Vagina (tissue), 2 donors: ENCODE data around the gene ALX3. TPM values are rescaled to one million over a fixed set of nuclear protein-coding genes. Genes with fewer than 3 reads are reported as not detected.

Source experiments
- DNase-seq, 2 donors: peaks; one replicate each; pipeline ENCODE4 v3.0.0-alpha.2; 2017; ENCODE audit errors: extremely low spot score in 2 of 2
- H3K27ac ChIP-seq: fragments of 200-600 bp; sonication (generic); one replicate; pipeline ENCODE4 v1.5.1; 2019
- H3K27me3 ChIP-seq: fragments of 200-600 bp; sonication (generic); one replicate; pipeline ENCODE4 v1.5.1; 2019
- H3K36me3 ChIP-seq, 2 donors: fragments of 200-600 bp; sonication (generic); one replicate each; pipeline ENCODE4 v1.5.1; 2017 to 2019
- H3K4me1 ChIP-seq: fragments of 200-600 bp; sonication (generic); one replicate; pipeline ENCODE4 v1.5.1; 2019
- H3K4me3 ChIP-seq, 2 donors: fragments of 200-600 bp; sonication (generic); 1 replicate in 1 of 2; 2 replicates in 1 of 2; pipeline ENCODE4 v1.5.1; 2016 to 2019
- H3K9me3 ChIP-seq: fragments of 200-600 bp; sonication (generic); one replicate; pipeline ENCODE4 v1.5.1; 2019
- CTCF ChIP-seq, 3 experiments: fragments of 450-650 bp in 2 of 3; fragments of 200-600 bp in 1 of 3; sonication (generic) in 1 of 3; IDR thresholded peaks; one replicate each; pipeline ENCODE4 v1.5.1; 2017 to 2019; ENCODE audit warnings: antibody characterized with exemption in 3 of 3, mild to moderate bottlenecking in 2 of 3, moderate library complexity in 2 of 3
- POLR2A ChIP-seq, 2 donors: fragments of 450-650 bp; IDR thresholded peaks; one replicate each; pipeline ENCODE4 v1.6.1; 2017; ENCODE audit warnings: antibody characterized with exemption in 2 of 2, mild to moderate bottlenecking in 2 of 2, moderate library complexity in 2 of 2
- POLR2AphosphoS5 ChIP-seq, 2 donors: sonication (generic); formaldehyde crosslinking; IDR thresholded peaks; one replicate each; pipeline ENCODE4 v1.9.0; 2017; ENCODE audit warnings: antibody characterized with exemption in 2 of 2, mild to moderate bottlenecking in 2 of 2, low read depth in 1 of 2; ENCODE audit not compliant: insufficient read depth in 1 of 2
- intact Hi-C: fragments of 100-400 bp; cut with DNase I; formaldehyde crosslinking; loops from one replicate; pipeline ENCODE4 v1.15.1; 2023
- total RNA-seq: library from RNA; depleted of rRNA; stranded (reverse); fragments of >200 nt; gene quantifications from one replicate; pipeline ENCODE4 v1.2.3, GENCODE V29; 2016

ALX3 gene
- total RNA-seq, 1 donor from 2014 or later = not detected

GRCh38 chr1:110057963-110058518 lies 12.4 kb downstream of the ALX3 start:
- H3K27me3 ChIP-seq = no peaks in the 10 kb centered on the region
- DNase-seq = no peak
- H3K9me3 ChIP-seq = no peaks in the 10 kb centered on the region
- peaks cover 8 to 71% of the 10 kb centered on the region in 2 donors for H3K36me3 ChIP-seq
- TF ChIP-seq CTCF (IDR thresholded peaks at IDR 0.05) = no peak
- no peak for TF ChIP-seq POLR2AphosphoS5 (IDR thresholded peaks at IDR 0.05; ENCODE audit: insufficient read depth in 1 of 2, low read depth in 1 of 2)
- TF ChIP-seq POLR2A (IDR thresholded peaks at IDR 0.05) = no peak
- H3K27ac ChIP-seq = no peak overlapping the region
- H3K4me1 ChIP-seq = peaks cover 6% of the 10 kb centered on the region
- intact Hi-C loops = no loop called here
- no peak overlapping the region for H3K4me3 ChIP-seq

GRCh38 chr1:110056776-110057175 lies 13.7 kb downstream of the ALX3 start:
- intact Hi-C loops = no loop called here

GRCh38 chr1:110056285-110056683 lies 14.2 kb downstream of the ALX3 start:
- H3K36me3 ChIP-seq = peaks cover 8 to 80% of the 10 kb centered on the region in 2 donors
- TF ChIP-seq POLR2A (IDR thresholded peaks at IDR 0.05) (no peak), CTCF (IDR thresholded peaks at IDR 0.05) (no peak), POLR2AphosphoS5 (IDR thresholded peaks at IDR 0.05; ENCODE audit: insufficient read depth in 1 of 2, low read depth in 1 of 2) (no peak)

More at GRCh38 chr1:110056776-110057175, 13.7 kb downstream of the ALX3 start:
- H3K27me3 ChIP-seq = no peaks in the 10 kb centered on the region
- peaks cover 8 to 81% of the 10 kb centered on the region in 2 donors for H3K36me3 ChIP-seq
- no peak for DNase-seq
- no peak for TF ChIP-seq CTCF (IDR thresholded peaks at IDR 0.05)
- no peak for TF ChIP-seq POLR2A (IDR thresholded peaks at IDR 0.05)
- no peak for TF ChIP-seq POLR2AphosphoS5 (IDR thresholded peaks at IDR 0.05; ENCODE audit: insufficient read depth in 1 of 2, low read depth in 1 of 2)
- no peaks in the 10 kb centered on the region for H3K9me3 ChIP-seq
- H3K4me3 ChIP-seq = no peak overlapping the region
- no peak overlapping the region for H3K27ac ChIP-seq
- H3K4me1 ChIP-seq = peaks cover 6% of the 10 kb centered on the region

GRCh38 chr1:110055493-110056284 lies 14.8 kb downstream of the ALX3 start:
- no peak overlapping the region for H3K4me3 ChIP-seq
- no peaks in the 10 kb centered on the region for H3K9me3 ChIP-seq
- TF ChIP-seq POLR2AphosphoS5 (IDR thresholded peaks at IDR 0.05; ENCODE audit: insufficient read depth in 1 of 2, low read depth in 1 of 2) (no peak), POLR2A (IDR thresholded peaks at IDR 0.05) (no peak), CTCF (IDR thresholded peaks at IDR 0.05) (no peak)
- no peak for DNase-seq
- intact Hi-C loops = no loop called here
- H3K27me3 ChIP-seq = no peaks in the 10 kb centered on the region
- no peak overlapping the region for H3K27ac ChIP-seq
- peaks cover 6% of the 10 kb centered on the region for H3K4me1 ChIP-seq
- H3K36me3 ChIP-seq = peaks cover 8 to 82% of the 10 kb centered on the region in 2 donors

More at GRCh38 chr1:110056285-110056683, 14.2 kb downstream of the ALX3 start:
- Histone ChIP-seq H3K9me3 (no peaks in the 10 kb centered on the region), H3K27ac (no peak overlapping the region), H3K4me1 (peaks cover 6% of the 10 kb centered on the region), H3K4me3 (no peak overlapping the region), H3K27me3 (no peaks in the 10 kb centered on the region)
- intact Hi-C loops = no loop called here
- no peak for DNase-seq
